ENCODE data around the gene PLEKHA6.
A peak's percentile ranks its signal among the peaks of the same experiment; 100 is the strongest.

PLEKHA6 gene

GRCh38 chr1:204353213-204353910 lies 6.4 kb downstream of the PLEKHA6 start:
- no peak for DNase-seq

GRCh38 chr1:204350857-204351573 lies 8.7 kb downstream of the PLEKHA6 start:
- DNase-seq = peak; percentile 56

- DNase-seq = no peak
Measured at GRCh38 chr1:204350312-204350711, 9.4 kb downstream of the PLEKHA6 start.

GRCh38 chr1:204349602-204350001 lies 10.1 kb downstream of the PLEKHA6 start:
- DNase-seq = no peak

GRCh38 chr1:204348722-204349121 lies 11.0 kb downstream of the PLEKHA6 start:
- DNase-seq = no peak

GRCh38 chr1:204348242-204348641 lies 11.5 kb downstream of the PLEKHA6 start:
- no peak for DNase-seq

- DNase-seq = no peak
Measured at GRCh38 chr1:204345941-204346645, 13.6 kb downstream of the PLEKHA6 start.

- no peak for DNase-seq
Measured at GRCh38 chr1:204345438-204345841, 14.3 kb downstream of the PLEKHA6 start.

- no peak for DNase-seq
Measured at GRCh38 chr1:204344665-204345355, 14.9 kb downstream of the PLEKHA6 start.

GRCh38 chr1:204343802-204344201 lies 15.9 kb downstream of the PLEKHA6 start:
- no peak for DNase-seq

GRCh38 chr1:204343247-204343646 lies 16.5 kb downstream of the PLEKHA6 start:
- no peak for DNase-seq

- no peak for DNase-seq
Measured at GRCh38 chr1:204342310-204342709, 17.4 kb downstream of the PLEKHA6 start.

GRCh38 chr1:204341380-204341779 lies 18.3 kb downstream of the PLEKHA6 start:
- no peak for DNase-seq

- peak; percentile 100 for DNase-seq
Measured at GRCh38 chr1:204340081-204340889, 19.4 kb downstream of the PLEKHA6 start.

- no peak for DNase-seq
Measured at GRCh38 chr1:204339541-204339940, 20.2 kb downstream of the PLEKHA6 start.

GRCh38 chr1:204338997-204339396 lies 20.7 kb downstream of the PLEKHA6 start:
- DNase-seq = no peak

- no peak for DNase-seq
Measured at GRCh38 chr1:204338360-204338759, 21.4 kb downstream of the PLEKHA6 start.

GRCh38 chr1:204337583-204337982 lies 22.1 kb downstream of the PLEKHA6 start:
- DNase-seq = no peak

GRCh38 chr1:204337036-204337429 lies 22.7 kb downstream of the PLEKHA6 start:
- no peak for DNase-seq

GRCh38 chr1:204336421-204337035 lies 23.2 kb downstream of the PLEKHA6 start:
- DNase-seq = no peak

- no peak for DNase-seq
Measured at GRCh38 chr1:204335533-204335932, 24.2 kb downstream of the PLEKHA6 start.

- DNase-seq = no peak
Measured at GRCh38 chr1:204335085-204335484, 24.6 kb downstream of the PLEKHA6 start.

Measured in NCI-H1417 treated with DMSO at 0.1 percent for 48 hours (cell line).